IMR-90 (cell line): ENCODE data around the gene UBXN6. TPM values are rescaled to one million over a fixed set of nuclear protein-coding genes. Genes with fewer than 3 reads are reported as not detected.
A peak's percentile ranks its signal among the peaks of the same experiment; 100 is the strongest.

Experiments
- ATAC-seq: fragments of 200-7000 bp; cut with Tn5 transposase; 2 replicates; pipeline ENCODE4 v1.9.1; 2020; ENCODE audit warnings: low read depth, mild to moderate bottlenecking, moderate library complexity
- BruUV-seq: library from RNA; stranded (reverse); fragments of 400-500 nt; replicated peaks from 2 replicates; lab custom pipeline; 2021; lab: Mats Ljungman, UMichigan
- CTCF ChIA-PET: fragments of 300-600 bp; formaldehyde crosslinking; extraction: SDS; loops from one replicate; lab custom pipeline; 2021; ENCODE audit warnings: antibody characterized with exemption; lab: Yijun Ruan, JAX
- POLR2A ChIA-PET: fragments of 300-600 bp; sonication (Branson Sonifier 250); formaldehyde crosslinking; loops from one replicate; lab custom pipeline; 2022; ENCODE audit warnings: antibody characterized with exemption; ENCODE audit not compliant: unreplicated experiment; lab: Charles Lee
- DNase-seq: peaks from one replicate; pipeline ENCODE4 v3.0.0; 2013
- H2AFZ ChIP-seq: replicated peaks from 2 replicates; pipeline ENCODE3; 2013; ENCODE audit warnings: low read length, mild to moderate bottlenecking; ENCODE audit not compliant: poor library complexity
- H2AK5ac ChIP-seq: 2 replicates; pipeline ENCODE4 v1.6.1; 2013; ENCODE audit warnings: low read depth, low read length, inconsistent platforms
- H2AK9ac ChIP-seq: replicated peaks from 2 replicates; pipeline ENCODE3; 2013; ENCODE audit warnings: mild to moderate bottlenecking, low read depth, low read length, moderate library complexity; ENCODE audit not compliant: poor library complexity
- H2BK120ac ChIP-seq: 2 replicates; pipeline ENCODE4 v1.6.1; 2013; ENCODE audit warnings: low read depth, low read length, inconsistent platforms
- H2BK15ac ChIP-seq: 3 replicates; pipeline ENCODE4 v1.6.1; 2013; ENCODE audit warnings: low read depth, low read length, inconsistent platforms
- H2BK20ac ChIP-seq: 2 replicates; pipeline ENCODE4 v1.6.1; 2013; ENCODE audit warnings: low read depth, mild to moderate bottlenecking, inconsistent platforms, low read length, moderate library complexity
- H2BK5ac ChIP-seq: 2 replicates; pipeline ENCODE4 v1.6.1; 2013; ENCODE audit warnings: mild to moderate bottlenecking, low read depth, low read length, inconsistent platforms; ENCODE audit not compliant: poor library complexity, severe bottlenecking
- H3K14ac ChIP-seq: replicated peaks from 2 replicates; pipeline ENCODE4 v1.6.1; 2013; ENCODE audit warnings: low read depth, low read length, inconsistent platforms
- H3K18ac ChIP-seq: 2 replicates; pipeline ENCODE4 v1.6.1; 2013; ENCODE audit warnings: low read depth, low read length, control low read depth
- H3K23ac ChIP-seq: 2 replicates; pipeline ENCODE4 v1.6.1; 2013; ENCODE audit warnings: low read depth, low read length, inconsistent platforms
- H3K27ac ChIP-seq: 2 replicates; pipeline ENCODE4 v1.5.1; 2013; ENCODE audit warnings: mild to moderate bottlenecking, control low read depth, low read length; ENCODE audit not compliant: insufficient read depth
- H3K27me3 ChIP-seq: 2 replicates; pipeline ENCODE4 v1.6.1; 2013; ENCODE audit warnings: low read length; ENCODE audit not compliant: control insufficient read depth, insufficient read depth
- H3K36me3 ChIP-seq: 2 replicates; pipeline ENCODE4 v1.6.1; 2013; ENCODE audit warnings: low read length, mixed read lengths; ENCODE audit not compliant: control insufficient read depth, insufficient read depth
- H3K4ac ChIP-seq: 2 replicates; pipeline ENCODE4 v1.6.1; 2013; ENCODE audit warnings: low read depth, low read length, inconsistent platforms
- H3K4me1 ChIP-seq: 2 replicates; pipeline ENCODE4 v1.6.1; 2013; ENCODE audit warnings: low read length, mixed read lengths; ENCODE audit not compliant: control insufficient read depth, insufficient read depth
- H3K4me2 ChIP-seq: 2 replicates; pipeline ENCODE4 v1.6.1; 2013; ENCODE audit warnings: low read depth, mild to moderate bottlenecking, control low read depth, low read length, moderate library complexity
- H3K4me3 ChIP-seq: 2 replicates; pipeline ENCODE4 v1.5.1; 2013; ENCODE audit warnings: low read depth, mild to moderate bottlenecking, control low read depth, low read length, moderate library complexity; ENCODE audit not compliant: insufficient read depth
- H3K56ac ChIP-seq: 2 replicates; pipeline ENCODE4 v1.6.1; 2013; ENCODE audit warnings: low read length, inconsistent platforms; ENCODE audit not compliant: insufficient read depth; ENCODE audit errors: extremely low read depth
- H3K79me1 ChIP-seq, 2 experiments: 2 replicates each; pipeline ENCODE4 v1.6.1; 2013; ENCODE audit warnings: low read length in 2 of 2, inconsistent platforms in 1 of 2, low read depth in 1 of 2
- H3K9ac ChIP-seq: 2 replicates; pipeline ENCODE4 v1.6.1; 2013; ENCODE audit warnings: low read depth, low read length, control low read depth
- H3K9me1 ChIP-seq: 2 replicates; pipeline ENCODE4 v1.6.1; 2013; ENCODE audit warnings: low read length, inconsistent platforms; ENCODE audit not compliant: insufficient read depth
- H3K9me3 ChIP-seq: 2 replicates; pipeline ENCODE4 v1.6.1; 2013; ENCODE audit warnings: low read length; ENCODE audit not compliant: control insufficient read depth, insufficient read depth
- H4K20me1 ChIP-seq: 2 replicates; pipeline ENCODE4 v1.6.1; 2013; ENCODE audit warnings: low read length, inconsistent platforms; ENCODE audit not compliant: insufficient read depth
- H4K5ac ChIP-seq: 2 replicates; pipeline ENCODE4 v1.6.1; 2013; ENCODE audit warnings: mild to moderate bottlenecking, low read depth, low read length, control low read depth
- H4K8ac ChIP-seq, 2 experiments: 2 replicates each; pipeline ENCODE4 v1.6.1; 2013; ENCODE audit warnings: low read depth in 2 of 2, low read length in 2 of 2, control low read depth in 1 of 2, inconsistent platforms in 1 of 2
- H4K91ac ChIP-seq: 2 replicates; pipeline ENCODE4 v1.6.1; 2013; ENCODE audit warnings: low read depth, low read length, inconsistent platforms; ENCODE audit not compliant: insufficient read depth
- RAD21 ChIP-seq: IDR thresholded peaks from 2 replicates; pipeline ENCODE4 v1.6.1; 2012; ENCODE audit warnings: low read length, improper control_type of control experiment
- WGBS, 2 experiments: methylation state at CpG; one replicate each; pipeline versions ENCODE4 v1.1.5 to v1.1.7; 2013; ENCODE audit warnings: missing lambda C conversion rate in 2 of 2; ENCODE audit not compliant: insufficient read length in 1 of 2; ENCODE audit errors: extremely low coverage in 2 of 2; 5-methylcytosine and 5-hydroxymethylcytosine counted together
- dilution Hi-C: fragments of 300-500 bp; cut with HindIII; formaldehyde crosslinking; loops from one replicate; pipeline ENCODE4 v1.14.3; 2018; ENCODE audit warnings: low sequenced_read_pairs; ENCODE audit not compliant: unreplicated experiment
- in situ Hi-C: fragments of 300-500 bp; cut with MboI; formaldehyde crosslinking; loops from 3 replicates; pipeline ENCODE4 v1.14.3; 2019; ENCODE audit warnings: low sequenced_read_pairs, inconsistent platforms, mixed read lengths
- intact Hi-C: fragments of 100-400 bp; cut with micrococcal nuclease; formaldehyde crosslinking; loops from 2 replicates; pipeline ENCODE4 v1.10.0; 2022
- polyA plus RNA-seq, 3 experiments: library from polyadenylated mRNA; depleted of rRNA; stranded (reverse); fragments of >200 nt; gene quantifications; 2 replicates each; pipeline ENCODE4 v1.2.3, GENCODE V29; 2012; ENCODE audit warnings: low replicate concordance in 1 of 3
- total RNA-seq: library from RNA; depleted of rRNA; stranded (reverse); fragments of >200 nt; gene quantifications from 2 replicates; pipeline ENCODE4 v1.2.3, GENCODE V29; 2012

Gene UBXN6
- total and polyA plus RNA-seq, 2 of the 4 experiments (the other 2 are of a cell fraction): 84.2 to 86.5 TPM

DNA sequence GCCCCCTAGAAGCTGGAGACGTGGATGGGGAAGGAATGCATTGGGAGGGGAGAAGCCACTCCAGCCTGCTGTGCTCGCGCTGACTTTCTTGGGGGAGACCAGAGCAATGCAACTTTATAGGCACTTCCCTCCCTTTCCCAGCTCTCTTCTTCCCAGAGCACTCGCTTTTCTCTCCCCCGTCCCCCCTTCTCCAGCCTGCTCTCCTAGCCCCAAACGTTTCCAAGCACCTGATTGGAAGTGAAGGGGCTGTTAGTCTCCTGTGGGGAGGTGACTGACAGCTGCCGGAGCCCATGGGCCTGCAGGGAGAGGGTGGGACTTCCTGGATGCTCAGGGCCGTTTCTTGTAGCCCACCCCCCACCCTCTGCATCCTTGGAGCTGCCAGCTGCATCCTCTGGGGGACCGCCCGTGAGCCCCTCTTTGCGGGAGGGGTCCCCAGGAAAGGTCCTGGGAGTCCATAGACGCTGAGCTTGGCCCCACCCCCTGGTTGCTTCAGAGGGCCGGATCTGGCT, 17.0 kb upstream of the UBXN6 start:
- peak overlapping the region; percentile 5; the same call in 1 of the 2 replicates for H4K5ac ChIP-seq
- no peak for TF ChIP-seq RAD21
- peak overlapping the region; percentile 74; the same call in 1 of the 2 replicates for H3K4ac ChIP-seq
- dilution Hi-C loops (no loop called here), in situ Hi-C loops (no loop called here), intact Hi-C loops (loop anchor here (5.0 kb wide), 1 partner anchor 163 kb away; the partner anchor contains the start of gene TNFAIP8L1)
- no peak overlapping the region for H2BK120ac ChIP-seq
- H2AK5ac ChIP-seq: peak overlapping the region; percentile 87; the same call in 1 of the 2 replicates
- no CpG with 5 or more reads among the region's 13 CpGs for WGBS, 2 experiments
- H2BK5ac ChIP-seq: no peak overlapping the region
- H3K36me3 ChIP-seq: peaks cover 26% of the 10 kb centered on the region
- peak overlapping the region; percentile 54 for H3K27ac ChIP-seq
- 0 out of 2 replicates have a peak, but pooled peaks cover 2% of the 10 kb centered on the region for H3K9me1 ChIP-seq
- H3K56ac ChIP-seq: peak overlapping the region; percentile 17; the same call in 1 of the 2 replicates
- peaks cover 7 to 45% of the 10 kb centered on the region in 2 experiments for H3K79me1 ChIP-seq
- no peak overlapping the region for H2BK15ac ChIP-seq
- BruUV-seq: no TSS peak
- peak overlapping the region; percentile 43 for H3K4me3 ChIP-seq
- no peaks in the 10 kb centered on the region for H3K27me3 ChIP-seq
- H3K9ac ChIP-seq: peak overlapping the region; percentile 21
- H3K14ac ChIP-seq: peak overlapping the region; percentile 69
- ChIA-PET CTCF (no interaction called here), POLR2A (interaction anchor here (0.6 kb wide), 1 partner anchor 179 kb away, joined by 5 read pairs; no protein-coding TSS in a partner anchor)
- no peak overlapping the region for H2BK20ac ChIP-seq
- ATAC-seq (peak; percentile 22), DNase-seq (peak; percentile 68)
- no peak overlapping the region for H3K18ac ChIP-seq
- no peaks in the 10 kb centered on the region for H3K9me3 ChIP-seq
- H2AFZ ChIP-seq: peak overlapping the region; percentile 90
- peak overlapping the region; percentile 87 for H2AK9ac ChIP-seq
- peaks cover 4% of the 10 kb centered on the region for H3K4me1 ChIP-seq
- peaks cover 18% of the 10 kb centered on the region for H4K20me1 ChIP-seq
- peak overlapping the region; percentile 43; the same call in 1 of the 2 replicates for H4K91ac ChIP-seq
- H4K8ac ChIP-seq: peak overlapping the region in 1 of 2 experiments; percentile 93; a peak in 2 of 4 replicates
- H3K4me2 ChIP-seq: peak overlapping the region; percentile 89
- peak overlapping the region; percentile 86; the same call in 1 of the 2 replicates for H3K23ac ChIP-seq
